Limb (tissue), 2 donors: Measurements from ENCODE around the gene MAP3K15.

Experiments used
- DNase-seq, 2 donors: peaks; one replicate each; pipeline ENCODE4 v3.0.0-alpha.2; 2016; ENCODE audit errors: extremely low spot score in 2 of 2

Gene MAP3K15

DNA sequence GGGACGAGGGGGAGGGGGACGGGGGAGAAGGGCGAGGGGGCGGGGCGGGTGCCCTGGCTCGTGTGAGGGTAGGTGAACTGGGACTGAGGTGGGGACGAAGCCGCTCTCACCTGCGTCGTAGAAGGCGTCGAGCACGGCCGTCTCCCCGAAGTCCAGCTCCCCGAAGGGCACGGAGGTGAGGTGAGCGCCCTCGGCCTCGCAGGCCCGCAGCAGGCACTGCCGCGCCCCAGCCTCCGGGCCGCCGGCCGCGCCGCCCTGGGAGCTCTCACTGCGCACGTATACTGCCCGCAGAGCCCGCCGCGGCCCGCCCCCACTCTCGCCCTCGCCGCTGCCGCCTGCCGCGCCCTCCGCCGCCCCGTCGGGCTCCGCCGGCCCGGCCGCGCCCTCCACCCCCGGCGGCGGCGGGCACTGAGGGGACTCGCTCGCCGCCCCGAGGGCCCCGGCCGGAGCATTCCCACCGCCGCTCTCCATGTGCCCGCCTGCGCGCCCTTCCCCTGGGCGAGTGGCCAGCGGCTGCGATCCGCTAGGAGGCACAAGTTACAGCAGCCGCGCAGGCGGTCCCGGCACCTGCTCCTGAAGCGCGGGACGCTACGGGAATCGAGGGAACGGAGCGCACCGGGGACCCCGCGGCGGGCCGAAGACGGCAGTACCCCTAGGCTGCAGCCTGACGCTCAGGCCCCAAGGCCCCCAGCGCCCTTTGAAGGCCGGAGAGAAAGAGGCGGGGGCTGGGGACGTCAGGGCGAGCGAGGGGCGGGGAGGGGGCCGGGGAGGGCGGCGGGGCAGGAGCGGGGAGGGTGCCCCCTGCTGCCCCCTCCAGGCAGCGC, at the start of gene MAP3K15:
Gene MAP3K15 (minus strand): TSS at position 718 of the 824 bp plus-strand sequence. CDS start 247 bp downstream, at position 471.
- DNase-seq = peak in 1 of 2 donors; percentile 34

GRCh38 chrX:19564606-19565005, 49.3 kb upstream of the MAP3K15 start:
- no peak for DNase-seq

DNA sequence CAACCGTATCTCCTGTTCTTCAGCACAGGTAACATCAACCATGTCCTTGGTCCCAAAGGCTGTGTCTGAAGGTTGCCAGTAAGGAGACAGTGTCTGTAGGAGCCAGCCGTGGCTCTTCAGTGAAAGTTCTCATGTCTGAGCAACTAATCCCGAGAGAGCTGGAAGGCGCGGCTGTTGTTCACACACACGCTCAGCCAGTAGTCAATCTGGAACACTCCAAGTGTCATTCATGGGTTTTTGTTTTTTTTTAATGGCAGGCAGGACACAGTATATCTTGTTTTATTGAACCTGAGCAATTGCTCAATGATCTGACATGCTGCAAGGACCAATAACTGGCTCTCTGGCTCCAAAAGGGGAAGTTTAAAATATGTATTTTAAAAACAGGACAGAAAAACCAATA, 48.4 kb upstream of the MAP3K15 start:
- DNase-seq = no peak

DNA sequence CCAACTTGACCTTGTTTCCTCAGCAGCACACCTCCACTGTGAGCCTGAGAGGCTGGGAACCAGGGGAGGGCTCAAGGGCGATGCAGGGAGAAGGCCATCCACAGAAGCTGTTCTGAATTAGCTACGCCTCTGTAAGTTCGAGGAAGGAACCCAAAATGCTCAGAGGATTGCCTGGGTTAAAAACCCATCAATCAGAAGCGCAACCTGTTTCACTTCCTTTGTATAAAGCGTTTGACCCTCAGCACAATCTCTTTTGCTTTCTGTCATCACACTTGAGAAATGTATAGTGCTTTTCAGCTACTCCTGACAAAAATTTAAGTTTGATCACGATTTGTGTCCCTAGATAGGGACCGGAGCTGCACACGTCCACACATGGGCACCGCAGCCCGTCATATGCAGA, 48.0 kb upstream of the MAP3K15 start:
- no peak for DNase-seq

DNA sequence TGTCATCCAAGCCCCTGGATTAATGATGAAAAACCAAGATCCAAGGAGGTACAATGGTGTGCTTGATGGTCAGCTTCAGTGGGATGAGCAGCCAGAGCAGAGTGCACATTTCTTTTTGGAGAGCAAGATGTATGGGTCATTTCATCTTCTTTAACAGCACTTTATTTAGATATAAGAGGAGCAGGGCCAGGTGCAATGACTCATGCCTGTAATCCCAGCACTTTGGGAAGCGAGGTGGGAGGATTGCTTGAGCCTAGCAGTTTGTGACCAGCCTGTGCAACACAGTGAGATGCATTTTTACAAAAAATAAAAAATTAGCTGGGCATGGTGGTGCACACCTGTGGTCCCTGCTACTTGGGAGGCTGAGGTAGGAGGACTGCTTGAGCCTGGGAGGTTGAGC, 45.3 kb upstream of the MAP3K15 start:
- DNase-seq = no peak

- no peak for DNase-seq
Measured at GRCh38 chrX:19557822-19558221, 42.5 kb upstream of the MAP3K15 start.

DNA sequence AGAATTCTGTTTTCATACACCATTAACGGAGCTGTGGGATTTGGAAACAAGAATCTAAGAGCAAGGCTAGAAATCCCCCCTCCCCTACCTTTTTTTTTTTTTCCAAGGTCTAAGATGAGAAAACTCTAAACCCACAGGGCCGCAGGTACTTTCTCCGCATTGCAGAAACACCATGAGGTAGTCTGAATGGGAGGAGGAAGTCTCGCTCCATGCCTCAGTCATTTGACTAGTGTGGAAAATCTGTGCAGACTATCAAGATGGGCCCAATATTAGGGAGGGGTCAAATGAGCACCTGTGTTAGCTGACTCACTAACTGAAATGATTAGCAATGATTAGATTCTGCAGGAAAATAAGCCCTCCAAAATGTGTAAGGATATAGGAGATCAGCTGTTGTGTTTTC, 40.9 kb upstream of the MAP3K15 start:
- no peak for DNase-seq

- DNase-seq = no peak
Measured at GRCh38 chrX:19555683-19556082, 40.4 kb upstream of the MAP3K15 start.

GRCh38 chrX:19555236-19555635, 39.9 kb upstream of the MAP3K15 start:
- DNase-seq = no peak

DNA sequence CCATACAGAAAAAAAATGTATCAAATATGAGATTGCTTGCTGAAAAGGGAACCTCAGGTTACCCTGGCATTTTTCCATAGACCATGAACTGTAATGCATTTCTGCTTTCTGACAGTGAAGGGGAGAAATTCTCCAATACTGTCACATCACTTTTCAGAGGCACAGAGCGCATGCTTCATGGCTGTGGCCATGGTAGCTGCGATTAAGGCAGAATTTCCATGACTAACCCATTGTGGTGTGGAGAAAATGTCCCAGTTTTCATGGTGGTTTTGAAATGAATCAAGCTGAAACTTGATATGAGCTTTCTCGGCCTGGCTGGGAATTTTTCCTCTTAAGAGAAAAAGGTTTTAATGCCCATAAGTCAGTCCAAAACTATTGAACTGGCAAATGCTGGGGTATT, 39.5 kb upstream of the MAP3K15 start:
- DNase-seq = peak in 1 of 2 donors; percentile 38

- no peak for DNase-seq
Measured at GRCh38 chrX:19552793-19553192, 37.5 kb upstream of the MAP3K15 start.

GRCh38 chrX:19549838-19550237, 34.5 kb upstream of the MAP3K15 start:
- DNase-seq = no peak

DNA sequence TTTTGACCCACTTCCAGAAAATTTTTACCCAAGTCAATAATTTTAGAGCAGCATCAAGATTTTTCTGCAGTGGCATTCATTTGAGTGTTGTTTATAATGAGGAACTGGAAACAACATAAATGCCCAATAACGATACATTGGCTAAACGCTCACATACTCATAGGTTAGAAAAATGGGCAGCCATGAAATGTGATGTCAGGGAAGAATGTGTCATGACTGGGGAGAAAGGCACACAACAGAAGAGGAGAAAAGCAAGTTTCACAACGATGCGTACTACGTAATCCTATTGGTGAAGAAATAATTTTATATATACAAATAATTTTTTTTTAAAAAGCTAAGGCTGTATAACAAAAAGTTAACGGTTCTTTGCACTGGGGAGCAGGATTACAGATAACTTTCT, 33.6 kb upstream of the MAP3K15 start:
- no peak for DNase-seq

DNA sequence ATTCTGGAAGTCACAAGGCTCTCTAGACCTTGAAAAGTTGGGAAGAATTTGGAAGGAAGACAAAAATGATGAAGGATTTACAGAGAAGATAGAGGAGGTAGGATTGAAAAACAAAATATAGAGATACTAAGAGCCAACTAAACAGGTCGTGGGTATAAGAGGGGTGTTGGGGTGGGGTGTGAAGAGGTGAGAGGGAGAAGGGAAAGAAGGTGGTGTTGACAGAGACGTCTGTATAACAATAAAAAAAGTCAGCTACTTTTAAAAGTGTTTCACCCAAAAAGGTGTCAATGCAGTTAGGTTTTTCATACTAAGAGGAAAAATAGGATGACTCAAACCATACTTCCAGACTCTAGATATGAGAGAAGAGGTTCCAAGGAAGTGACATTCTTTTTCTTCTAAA, 33.0 kb upstream of the MAP3K15 start:
- DNase-seq = no peak

DNA sequence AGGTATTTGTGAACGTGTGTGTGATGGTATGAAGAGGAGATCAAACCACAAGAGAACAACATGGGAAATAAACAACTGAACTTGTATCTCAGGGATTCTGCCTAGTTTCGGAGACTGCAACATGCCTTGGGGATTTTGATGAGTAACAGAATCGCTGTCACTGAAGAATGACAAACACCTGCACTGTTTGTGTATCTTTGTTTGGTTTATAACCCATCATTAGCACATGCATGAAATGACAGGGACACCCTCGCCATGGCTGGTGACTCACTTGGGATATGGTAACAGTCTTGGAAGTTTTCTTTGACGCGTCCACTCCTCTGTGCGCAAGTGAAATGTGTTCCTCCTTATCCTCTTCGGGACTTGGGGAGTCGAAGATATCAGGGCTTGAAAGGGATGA, 30.3 kb upstream of the MAP3K15 start:
- DNase-seq = no peak

DNA sequence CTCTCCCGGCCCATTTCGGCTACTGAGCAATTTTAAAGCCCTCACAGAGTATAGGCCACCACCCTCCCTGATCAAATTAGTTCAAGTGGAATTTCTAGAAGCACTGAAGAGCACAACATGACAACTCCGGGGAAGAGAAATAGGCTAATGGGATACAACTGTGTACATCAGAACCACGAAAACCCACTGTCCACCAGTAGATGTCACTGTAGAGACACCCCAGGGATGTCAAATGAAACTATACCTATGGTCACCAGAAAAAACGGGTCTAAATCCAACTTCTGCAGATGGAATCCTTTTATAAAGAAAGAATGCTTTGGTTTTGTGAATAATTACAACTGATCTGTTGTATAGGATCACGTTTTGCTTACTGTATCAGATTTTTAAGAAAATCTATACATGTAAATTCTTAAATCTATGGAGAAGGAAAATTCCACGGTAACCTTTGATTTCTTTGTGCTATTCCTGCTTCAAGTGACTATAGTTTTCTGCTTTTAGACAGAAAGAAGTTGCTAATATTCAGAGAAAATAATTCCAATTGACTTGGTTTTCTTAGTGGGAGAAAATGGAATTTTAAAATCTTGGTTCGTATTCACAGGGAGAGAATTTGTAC, 29.5 kb upstream of the MAP3K15 start:
- DNase-seq = peak; percentile 38 to 50

- DNase-seq = no peak
Measured at GRCh38 chrX:19543951-19544381, 28.7 kb upstream of the MAP3K15 start.

GRCh38 chrX:19543020-19543715, 27.9 kb upstream of the MAP3K15 start:
- no peak for DNase-seq

- no peak for DNase-seq
Measured at GRCh38 chrX:19541931-19542330, 26.6 kb upstream of the MAP3K15 start.

GRCh38 chrX:19541196-19541595, 25.9 kb upstream of the MAP3K15 start:
- no peak for DNase-seq

GRCh38 chrX:19540076-19540475, 24.8 kb upstream of the MAP3K15 start:
- DNase-seq = no peak

DNA sequence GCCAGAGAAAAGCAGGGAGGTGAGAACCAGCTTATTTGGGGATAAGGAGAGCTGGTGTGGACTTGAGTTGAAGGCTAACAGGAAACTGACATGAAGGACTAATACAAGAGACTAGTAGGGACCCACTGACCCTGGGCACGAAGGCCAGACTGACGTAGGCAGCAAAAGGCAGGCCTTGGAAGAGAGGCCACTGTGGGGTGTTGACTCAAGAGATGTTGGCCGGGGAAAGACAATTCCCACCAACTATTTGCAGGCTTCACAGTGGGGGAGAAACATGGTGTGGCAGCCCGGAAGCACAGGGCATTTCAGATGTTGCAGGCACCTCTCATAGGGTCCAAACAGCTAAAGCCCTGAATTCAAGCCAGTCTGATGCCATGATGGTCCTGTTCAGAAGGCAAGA, 24.4 kb upstream of the MAP3K15 start:
- no peak for DNase-seq
